ENCODE measurements around the gene MLLT1.

MLLT1 gene

GRCh38 chr19:6238643-6239281 lies 41.0 kb downstream of the MLLT1 start:
- Histone ChIP-seq H3K36me3 (ENCODE audit: control insufficient read depth, low read length) (no peaks in the 10 kb centered on the region), H3K79me2 (ENCODE audit: control insufficient read depth, low read length) (peaks cover 98% of the 10 kb centered on the region), H3K27ac (ENCODE audit: low read depth, low read length) (no peak overlapping the region), H3K4me1 (ENCODE audit: control insufficient read depth, low read length) (peaks cover 4% of the 10 kb centered on the region), H3K4me3 (ENCODE audit: low read length) (no peak overlapping the region), H3K9me3 (ENCODE audit: control insufficient read depth, insufficient read depth, low read length) (no peaks in the 10 kb centered on the region), H3K9me2 (replicated peaks; ENCODE audit: control insufficient read depth, low read length) (no peaks in the 10 kb centered on the region), H3K4me2 (ENCODE audit: low read length) (no peak overlapping the region), H4K20me1 (ENCODE audit: control insufficient read depth, insufficient read depth, low read depth, low read length) (peaks cover 5% of the 10 kb centered on the region; the same call in 1 of the 2 replicates), H3K27me3 (ENCODE audit: control insufficient read depth, low read length) (no peaks in the 10 kb centered on the region), H3F3A (ENCODE audit: control insufficient read depth, insufficient read depth) (no peaks in the 10 kb centered on the region)
- TF ChIP-seq CTCF (IDR thresholded peaks at IDR 0.05; ENCODE audit: low read depth, low read length, poor library complexity, severe bottlenecking): no peak

- Histone ChIP-seq H3F3A (ENCODE audit: control insufficient read depth, insufficient read depth) (no peaks in the 10 kb centered on the region), H3K27ac (ENCODE audit: low read depth, low read length) (no peak overlapping the region), H3K4me3 (ENCODE audit: low read length) (no peak overlapping the region), H3K4me1 (ENCODE audit: control insufficient read depth, low read length) (no peaks in the 10 kb centered on the region), H3K4me2 (ENCODE audit: low read length) (no peak overlapping the region), H3K27me3 (ENCODE audit: control insufficient read depth, low read length) (no peaks in the 10 kb centered on the region), H3K36me3 (ENCODE audit: control insufficient read depth, low read length) (no peaks in the 10 kb centered on the region), H3K9me2 (replicated peaks; ENCODE audit: control insufficient read depth, low read length) (no peaks in the 10 kb centered on the region), H4K20me1 (ENCODE audit: control insufficient read depth, insufficient read depth, low read depth, low read length) (peaks cover 3% of the 10 kb centered on the region; the same call in 1 of the 2 replicates), H3K79me2 (ENCODE audit: control insufficient read depth, low read length) (peaks cover 98% of the 10 kb centered on the region), H3K9me3 (ENCODE audit: control insufficient read depth, insufficient read depth, low read length) (no peaks in the 10 kb centered on the region)
- TF ChIP-seq EZH2phosphoT487 (IDR thresholded peaks at IDR 0.05; ENCODE audit: borderline replicate concordance, low read length) (no peak), CTCF (IDR thresholded peaks at IDR 0.05; ENCODE audit: low read depth, low read length, poor library complexity, severe bottlenecking) (no peak)
Observed at GRCh38 chr19:6238256-6238642, 41.5 kb downstream of the MLLT1 start.

DNA sequence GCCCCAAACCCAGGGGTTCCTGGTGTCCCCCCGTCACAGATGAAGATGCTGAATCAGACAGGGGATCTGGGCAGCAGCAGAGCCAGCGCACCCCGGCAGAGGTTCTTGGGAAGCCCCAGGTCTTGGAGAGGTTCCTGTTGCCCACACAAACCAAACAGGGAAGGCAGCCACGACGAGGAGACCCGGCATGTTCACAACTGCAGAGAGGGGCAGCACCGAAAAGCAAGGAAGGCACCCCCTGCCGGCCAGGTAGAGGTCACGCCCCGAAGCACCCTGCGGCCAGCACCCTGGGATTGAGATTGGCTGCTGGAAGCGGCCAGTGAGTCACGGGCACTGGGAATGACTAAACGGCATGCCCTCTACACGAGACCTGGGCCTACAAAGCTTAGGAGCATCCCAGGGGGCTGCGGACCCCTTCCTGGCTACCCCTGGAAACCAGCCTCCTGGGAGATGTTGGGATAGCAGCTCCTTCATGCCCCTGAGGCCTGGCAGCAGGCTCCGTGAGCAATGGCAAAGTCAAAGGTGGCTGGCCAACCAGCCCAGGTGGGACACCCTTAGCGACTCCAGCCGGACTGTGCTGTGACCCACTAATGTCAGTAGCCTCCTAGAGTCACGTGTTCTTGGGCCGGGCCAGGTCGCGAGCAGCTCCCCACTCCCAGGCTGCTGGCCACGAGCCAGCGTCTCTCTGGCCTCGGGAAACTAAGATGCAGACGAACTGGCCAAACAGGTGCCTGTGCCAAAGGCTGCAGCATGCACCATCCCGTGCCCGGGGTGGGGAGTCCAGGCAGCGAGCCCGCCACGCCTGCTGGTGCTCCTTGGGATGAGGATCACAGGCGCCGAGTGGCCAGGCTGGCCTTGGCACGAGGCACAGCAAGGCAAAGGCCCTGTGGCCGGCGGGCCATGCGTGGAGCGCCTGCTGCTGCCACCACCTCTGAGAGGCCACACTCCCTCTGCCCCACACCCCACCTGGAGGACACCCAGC lies 43.2 kb downstream of the MLLT1 start:
- H3K79me2 ChIP-seq (ENCODE audit: control insufficient read depth, low read length): peaks cover 98% of the 10 kb centered on the region

More for the DNA sequence above, 43.2 kb downstream of the MLLT1 start:
- Histone ChIP-seq H3K9me3 (ENCODE audit: control insufficient read depth, insufficient read depth, low read length) (no peaks in the 10 kb centered on the region), H3K4me1 (ENCODE audit: control insufficient read depth, low read length) (no peaks in the 10 kb centered on the region), H3K27me3 (ENCODE audit: control insufficient read depth, low read length) (no peaks in the 10 kb centered on the region), H3F3A (ENCODE audit: control insufficient read depth, insufficient read depth) (no peaks in the 10 kb centered on the region), H3K4me2 (ENCODE audit: low read length) (no peak overlapping the region), H3K9me2 (replicated peaks; ENCODE audit: control insufficient read depth, low read length) (no peaks in the 10 kb centered on the region), H3K36me3 (ENCODE audit: control insufficient read depth, low read length) (no peaks in the 10 kb centered on the region), H4K20me1 (ENCODE audit: control insufficient read depth, insufficient read depth, low read depth, low read length) (peaks cover 14% of the 10 kb centered on the region; the same call in 1 of the 2 replicates), H3K4me3 (ENCODE audit: low read length) (no peak overlapping the region), H3K27ac (ENCODE audit: low read depth, low read length) (no peak overlapping the region)
- TF ChIP-seq EZH2phosphoT487 (IDR thresholded peaks at IDR 0.05; ENCODE audit: borderline replicate concordance, low read length): no peak
